Astrocyte of the cerebellum (primary cell): ENCODE measurements around the gene ALPP.

Experiments used
- DNase-seq: peaks from one replicate; pipeline ENCODE4 v3.0.0-alpha.2; 2011; ENCODE audit warnings: low read depth
- H3K4me3 ChIP-seq: 2 replicates; pipeline ENCODE4 v1.5.1; 2011; ENCODE audit warnings: mild to moderate bottlenecking, low read depth, low read length, moderate library complexity
- CTCF ChIP-seq: IDR thresholded peaks from 2 replicates; pipeline ENCODE4 v1.5.1; 2012; ENCODE audit warnings: low read length, low read depth, moderate library complexity, mild to moderate bottlenecking; ENCODE audit errors: missing control alignments
- in situ Hi-C: cut with HindIII; loops from 2 replicates; pipeline ENCODE4 v1.10.0; 2017; ENCODE audit warnings: low sequenced_read_pairs

ALPP gene

GRCh38 chr2:232416521-232417470 lies 38.2 kb downstream of the ALPP start:
- no peak for TF ChIP-seq CTCF
- H3K4me3 ChIP-seq: no peak overlapping the region
- in situ Hi-C loops: no loop called here
- no peak for DNase-seq

- in situ Hi-C loops: no loop called here
- no peak for TF ChIP-seq CTCF
- DNase-seq: no peak
- no peak overlapping the region for H3K4me3 ChIP-seq
Observed at GRCh38 chr2:232417489-232417888, 38.9 kb downstream of the ALPP start.

GRCh38 chr2:232418056-232418455 lies 39.5 kb downstream of the ALPP start:
- TF ChIP-seq CTCF: no peak
- no peak overlapping the region for H3K4me3 ChIP-seq
- DNase-seq: no peak
- in situ Hi-C loops: no loop called here

- DNase-seq: no peak
- H3K4me3 ChIP-seq: peak overlapping the region; percentile 11
- no peak for TF ChIP-seq CTCF
- in situ Hi-C loops: no loop called here
Observed at GRCh38 chr2:232418466-232419244, 40.1 kb downstream of the ALPP start.

GRCh38 chr2:232419245-232420072 lies 40.9 kb downstream of the ALPP start:
- no peak for DNase-seq
- TF ChIP-seq CTCF: no peak
- in situ Hi-C loops: no loop called here
- H3K4me3 ChIP-seq: no peak overlapping the region

- in situ Hi-C loops: no loop called here
- no peak for DNase-seq
- TF ChIP-seq CTCF: no peak
- H3K4me3 ChIP-seq: no peak overlapping the region
Observed at GRCh38 chr2:232420073-232420454, 41.5 kb downstream of the ALPP start.
